Brain microvascular endothelial cell (primary cell): ENCODE results near the gene SPINK8.

Experiments used
- DNase-seq: peaks from one replicate; pipeline ENCODE4 v3.0.0-alpha.2; 2020
- H3K27ac ChIP-seq: fragments of 250-450 bp; sonication (Bioruptor Pico); 2 replicates; pipeline ENCODE4 v1.5.1; 2020; ENCODE audit warnings: mild to moderate bottlenecking, moderate library complexity
- H3K27me3 ChIP-seq: fragments of 250-450 bp; sonication (Bioruptor Pico); replicated peaks from 2 replicates; pipeline ENCODE4 v1.5.1; 2020; ENCODE audit warnings: mild to moderate bottlenecking
- H3K36me3 ChIP-seq: fragments of 250-450 bp; sonication (Bioruptor Pico); replicated peaks from 2 replicates; pipeline ENCODE4 v1.5.1; 2020; ENCODE audit warnings: mild to moderate bottlenecking
- H3K4me3 ChIP-seq: 2 replicates; pipeline ENCODE4 v1.5.1; 2011; ENCODE audit warnings: low read depth, mild to moderate bottlenecking, control low read depth, low read length, moderate library complexity
- CTCF ChIP-seq: IDR thresholded peaks from 2 replicates; pipeline ENCODE4 v1.5.1; 2011; ENCODE audit warnings: low read depth, mild to moderate bottlenecking, moderate library complexity, low read length, control low read depth, inconsistent platforms; ENCODE audit errors: missing control alignments
- in situ Hi-C: cut with HindIII; loops from 2 replicates; pipeline ENCODE4 v1.10.0; 2017; ENCODE audit warnings: low sequenced_read_pairs, low pct_ligation_motif_present

Gene SPINK8

GRCh38 chr3:48270306-48270705, 63.2 kb downstream of the SPINK8 start:
- no peaks in the 10 kb centered on the region for H3K27me3 ChIP-seq
- no peak for DNase-seq
- no peak overlapping the region for H3K4me3 ChIP-seq
- H3K36me3 ChIP-seq = peaks cover 10% of the 10 kb centered on the region
- in situ Hi-C loops = loop anchor here (25.0 kb wide), 1 partner anchor 167 kb away; the partner anchor contains the start of genes ATRIP, CCDC51, PLXNB1 and TMA7
- no peak for TF ChIP-seq CTCF
- H3K27ac ChIP-seq = no peak overlapping the region

- TF ChIP-seq CTCF = no peak
- no peaks in the 10 kb centered on the region for H3K27me3 ChIP-seq
- peaks cover 10% of the 10 kb centered on the region for H3K36me3 ChIP-seq
- in situ Hi-C loops = loop anchor here (25.0 kb wide), 1 partner anchor 168 kb away; the partner anchor contains the start of genes ATRIP, CCDC51, PLXNB1 and TMA7
- DNase-seq = no peak
- no peak overlapping the region for H3K4me3 ChIP-seq
- no peak overlapping the region for H3K27ac ChIP-seq
Measured at GRCh38 chr3:48269592-48269991, 63.9 kb downstream of the SPINK8 start.

GRCh38 chr3:48268936-48269561, 64.4 kb downstream of the SPINK8 start:
- H3K27ac ChIP-seq = no peak overlapping the region
- DNase-seq = no peak
- peaks cover 10% of the 10 kb centered on the region for H3K36me3 ChIP-seq
- no peaks in the 10 kb centered on the region for H3K27me3 ChIP-seq
- no peak overlapping the region for H3K4me3 ChIP-seq
- in situ Hi-C loops = loop anchor here (25.0 kb wide), 1 partner anchor 168 kb away; the partner anchor contains the start of genes ATRIP, CCDC51, PLXNB1 and TMA7
- TF ChIP-seq CTCF = no peak

- H3K27ac ChIP-seq = no peak overlapping the region
- H3K27me3 ChIP-seq = no peaks in the 10 kb centered on the region
- H3K36me3 ChIP-seq = peaks cover 10% of the 10 kb centered on the region
- DNase-seq = no peak
- in situ Hi-C loops = loop anchor here (25.0 kb wide), 1 partner anchor 169 kb away; the partner anchor contains the start of genes ATRIP, CCDC51, PLXNB1 and TMA7
- H3K4me3 ChIP-seq = no peak overlapping the region
- no peak for TF ChIP-seq CTCF
Measured at GRCh38 chr3:48268381-48268935, 65.0 kb downstream of the SPINK8 start.

GRCh38 chr3:48267782-48268181, 65.7 kb downstream of the SPINK8 start:
- TF ChIP-seq CTCF = no peak
- Histone ChIP-seq H3K4me3 (no peak overlapping the region), H3K36me3 (peaks cover 10% of the 10 kb centered on the region), H3K27ac (no peak overlapping the region), H3K27me3 (no peaks in the 10 kb centered on the region)
- no peak for DNase-seq
- in situ Hi-C loops = loop anchor here (25.0 kb wide), 1 partner anchor 170 kb away; the partner anchor contains the start of genes ATRIP, CCDC51, PLXNB1 and TMA7

GRCh38 chr3:48258530-48258929, 74.9 kb downstream of the SPINK8 start:
- H3K36me3 ChIP-seq = no peaks in the 10 kb centered on the region
- DNase-seq = no peak

More at GRCh38 chr3:48258530-48258929, 74.9 kb downstream of the SPINK8 start:
- Histone ChIP-seq H3K27me3 (no peaks in the 10 kb centered on the region), H3K27ac (no peak overlapping the region), H3K4me3 (no peak overlapping the region)
- in situ Hi-C loops = loop anchor here (25.0 kb wide), 1 partner anchor 179 kb away; the partner anchor contains the start of genes ATRIP, CCDC51, PLXNB1 and TMA7
- TF ChIP-seq CTCF = no peak
